Cardiac muscle cell (in vitro differentiated cells and primary cell): ENCODE measurements around the gene GREM2. TPM values are rescaled to one million over a fixed set of nuclear protein-coding genes. Genes with fewer than 3 reads are reported as not detected.

Experiments
- DNase-seq, 2 donors: peaks; one replicate each; pipeline versions ENCODE4 v3.0.0 to v3.0.0-alpha.2; 2010 to 2017; ENCODE audit warnings: low read depth in 1 of 2, low spot score in 1 of 2
- H3K27ac ChIP-seq: fragments of 200-600 bp; sonication (generic); 2 replicates; pipeline ENCODE4 v1.5.1; 2016
- H3K27me3 ChIP-seq: fragments of 200-600 bp; sonication (generic); 2 replicates; pipeline ENCODE4 v1.6.0; 2016; ENCODE audit warnings: control low read depth
- H3K36me3 ChIP-seq: fragments of 200-600 bp; sonication (generic); 2 replicates; pipeline ENCODE4 v1.5.1; 2016; ENCODE audit warnings: control low read depth
- H3K4me1 ChIP-seq: fragments of 200-600 bp; sonication (generic); 2 replicates; pipeline ENCODE4 v1.8.1; 2017; ENCODE audit warnings: low read depth, mild to moderate bottlenecking, mixed run types
- H3K4me3 ChIP-seq: fragments of 200-600 bp; sonication (generic); 2 replicates; pipeline ENCODE4 v1.5.1; 2016; ENCODE audit warnings: mild to moderate bottlenecking
- H3K9me3 ChIP-seq: fragments of 200-600 bp; sonication (generic); 2 replicates; pipeline ENCODE4 v1.5.1; 2017; ENCODE audit warnings: low read depth, mild to moderate bottlenecking, control low read depth
- polyA plus RNA-seq: library from polyadenylated mRNA; unstranded; fragments of >200 nt; fragmentation: Nextera tagmentation; extraction: Ambion mirVana; gene quantifications from 2 replicates; pipeline ENCODE4 v1.2.1, GENCODE V29; 2016
- total RNA-seq: library from RNA; depleted of rRNA; stranded (reverse); fragments of >200 nt; gene quantifications from 2 replicates; pipeline ENCODE4 v1.2.3, GENCODE V29; 2016
- TF ChIP-seq, protein P1 (sequence below): IDR thresholded peaks from 2 replicates; pipeline ENCODE4 v1.5.1; 2012; ENCODE audit warnings: low read depth, mild to moderate bottlenecking, low read length

Gene GREM2
- total and polyA plus RNA-seq, 2 experiments from 2014 or later = 10.5 to 17.2 TPM

DNA sequence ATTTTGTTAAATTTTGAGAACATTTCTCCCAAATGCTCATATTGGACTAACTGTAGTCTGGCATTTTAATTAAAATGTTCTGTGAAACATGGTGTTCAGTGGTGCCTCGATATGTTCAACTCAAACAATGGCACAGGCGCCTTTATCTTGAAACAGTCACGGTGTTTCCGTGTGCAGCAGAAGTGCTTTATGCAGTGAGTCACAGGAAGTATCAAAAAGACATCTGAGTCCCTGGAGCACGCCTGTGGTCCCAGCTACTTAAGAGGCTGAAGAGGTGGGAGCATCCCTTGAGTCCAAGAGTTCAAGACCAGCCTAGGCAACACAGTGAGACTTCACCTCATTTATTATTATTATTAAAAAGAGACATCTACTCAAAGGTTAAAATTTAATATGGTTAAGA is 52.2 kb downstream of the GREM2 start:
- no peaks in the 10 kb centered on the region for H3K4me1 ChIP-seq
- no peaks in the 10 kb centered on the region for H3K27me3 ChIP-seq
- H3K4me3 ChIP-seq = no peak overlapping the region
- DNase-seq = peak in 1 of 2 donors; percentile 9
- no peaks in the 10 kb centered on the region for H3K9me3 ChIP-seq
- TF ChIP-seq, protein P1, sequence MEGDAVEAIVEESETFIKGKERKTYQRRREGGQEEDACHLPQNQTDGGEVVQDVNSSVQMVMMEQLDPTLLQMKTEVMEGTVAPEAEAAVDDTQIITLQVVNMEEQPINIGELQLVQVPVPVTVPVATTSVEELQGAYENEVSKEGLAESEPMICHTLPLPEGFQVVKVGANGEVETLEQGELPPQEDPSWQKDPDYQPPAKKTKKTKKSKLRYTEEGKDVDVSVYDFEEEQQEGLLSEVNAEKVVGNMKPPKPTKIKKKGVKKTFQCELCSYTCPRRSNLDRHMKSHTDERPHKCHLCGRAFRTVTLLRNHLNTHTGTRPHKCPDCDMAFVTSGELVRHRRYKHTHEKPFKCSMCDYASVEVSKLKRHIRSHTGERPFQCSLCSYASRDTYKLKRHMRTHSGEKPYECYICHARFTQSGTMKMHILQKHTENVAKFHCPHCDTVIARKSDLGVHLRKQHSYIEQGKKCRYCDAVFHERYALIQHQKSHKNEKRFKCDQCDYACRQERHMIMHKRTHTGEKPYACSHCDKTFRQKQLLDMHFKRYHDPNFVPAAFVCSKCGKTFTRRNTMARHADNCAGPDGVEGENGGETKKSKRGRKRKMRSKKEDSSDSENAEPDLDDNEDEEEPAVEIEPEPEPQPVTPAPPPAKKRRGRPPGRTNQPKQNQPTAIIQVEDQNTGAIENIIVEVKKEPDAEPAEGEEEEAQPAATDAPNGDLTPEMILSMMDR = no peak
- H3K36me3 ChIP-seq = no peaks in the 10 kb centered on the region
- no peak overlapping the region for H3K27ac ChIP-seq

DNA sequence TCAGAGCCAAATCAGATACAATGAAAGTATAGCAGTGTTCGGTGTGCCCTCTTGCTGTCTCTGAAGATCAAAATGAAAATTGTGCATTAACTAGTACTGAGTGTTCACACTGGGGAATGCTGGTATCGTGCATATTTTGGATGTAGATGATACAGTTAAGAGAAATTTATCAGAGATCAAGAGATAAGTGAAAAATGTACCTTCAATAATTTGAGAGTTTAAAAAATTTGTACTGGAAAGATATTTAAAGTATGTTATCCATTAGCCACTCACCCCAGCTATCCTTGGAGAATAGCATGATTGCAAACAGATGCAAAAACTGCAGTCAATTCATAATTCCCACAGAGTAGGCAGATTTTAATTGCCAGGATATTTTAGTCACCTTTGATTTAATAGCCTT is 56.4 kb downstream of the GREM2 start:
- no peak overlapping the region for H3K27ac ChIP-seq
- no peaks in the 10 kb centered on the region for H3K9me3 ChIP-seq
- no peak overlapping the region for H3K4me3 ChIP-seq
- no peaks in the 10 kb centered on the region for H3K36me3 ChIP-seq
- no peaks in the 10 kb centered on the region for H3K4me1 ChIP-seq
- DNase-seq = no peak
- TF ChIP-seq, protein P1 = no peak
- H3K27me3 ChIP-seq = no peaks in the 10 kb centered on the region

- TF ChIP-seq, protein P1 = no peak
- H3K9me3 ChIP-seq = no peaks in the 10 kb centered on the region
- no peak overlapping the region for H3K27ac ChIP-seq
- H3K36me3 ChIP-seq = no peaks in the 10 kb centered on the region
- no peak for DNase-seq
- no peaks in the 10 kb centered on the region for H3K4me1 ChIP-seq
- no peak overlapping the region for H3K4me3 ChIP-seq
- no peaks in the 10 kb centered on the region for H3K27me3 ChIP-seq
These were observed 58.6 kb downstream of the GREM2 start for GRCh38 chr1:240553351-240553750.

- TF ChIP-seq, protein P1 = no peak
- Histone ChIP-seq H3K36me3 (no peaks in the 10 kb centered on the region), H3K27ac (no peak overlapping the region), H3K4me1 (peaks cover 5% of the 10 kb centered on the region), H3K4me3 (no peak overlapping the region), H3K27me3 (no peaks in the 10 kb centered on the region), H3K9me3 (no peaks in the 10 kb centered on the region)
- no peak for DNase-seq
These were observed 72.1 kb downstream of the GREM2 start for GRCh38 chr1:240539769-240540414.

- Histone ChIP-seq H3K27ac (no peak overlapping the region), H3K9me3 (no peaks in the 10 kb centered on the region), H3K36me3 (no peaks in the 10 kb centered on the region), H3K27me3 (no peaks in the 10 kb centered on the region), H3K4me1 (peaks cover 5% of the 10 kb centered on the region), H3K4me3 (no peak overlapping the region)
- no peak for DNase-seq
- TF ChIP-seq, protein P1 = no peak
These were observed 73.1 kb downstream of the GREM2 start for GRCh38 chr1:240538776-240539430.
